PFSK-1 (cell line): ENCODE data around the gene AFAP1L2.

Source experiments
- POLR2AphosphoS5 ChIP-seq: IDR thresholded peaks from 2 replicates; pipeline ENCODE4 v1.6.1; 2012; ENCODE audit warnings: low read depth, mild to moderate bottlenecking, control low read depth, low read length, moderate library complexity
- REST ChIP-seq, 2 experiments: IDR thresholded peaks; 2 replicates each; pipeline versions ENCODE4 v1.6.1 to v1.8.0; 2011 to 2012; ENCODE audit warnings: low read depth in 2 of 2, low read length in 2 of 2, control low read depth in 1 of 2, inconsistent platforms in 1 of 2, mild to moderate bottlenecking in 1 of 2, moderate library complexity in 1 of 2; ENCODE audit not compliant: insufficient read depth in 1 of 2
- TAF1 ChIP-seq: IDR thresholded peaks from 2 replicates; pipeline ENCODE4 v1.6.1; 2012; ENCODE audit warnings: low read length, control low read depth, borderline replicate concordance; ENCODE audit not compliant: insufficient read depth

- no peak for TF ChIP-seq TAF1
- TF ChIP-seq REST (IDR thresholded peaks at IDR 0.05; ENCODE audit: insufficient read depth in 1 of 2, low read depth in 2 of 2, low read length in 2 of 2) = no peak
- TF ChIP-seq POLR2AphosphoS5 = no peak
Observed at GRCh38 chr10:114359953-114360345, 44.4 kb downstream of the AFAP1L2 start.
